ENCODE results near the gene ICAM1.
A peak's percentile ranks its signal among the peaks of the same experiment; 100 is the strongest.

DNA sequence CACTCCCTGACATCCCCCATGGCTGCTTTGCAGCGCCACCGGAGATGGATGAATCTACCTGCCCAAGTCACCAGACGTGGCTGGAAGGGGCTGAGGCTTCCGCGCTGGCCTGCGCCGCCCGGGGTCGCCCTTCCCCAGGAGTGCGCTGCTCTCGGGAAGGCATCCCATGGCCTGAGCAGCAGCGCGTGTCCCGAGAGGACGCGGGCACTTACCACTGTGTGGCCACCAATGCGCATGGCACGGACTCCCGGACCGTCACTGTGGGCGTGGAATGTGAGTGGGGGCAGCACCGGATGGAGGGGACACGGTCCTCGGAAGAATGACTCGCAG lies 23.4 kb downstream of the ICAM1 start:
- TF ChIP-seq, protein P1, sequence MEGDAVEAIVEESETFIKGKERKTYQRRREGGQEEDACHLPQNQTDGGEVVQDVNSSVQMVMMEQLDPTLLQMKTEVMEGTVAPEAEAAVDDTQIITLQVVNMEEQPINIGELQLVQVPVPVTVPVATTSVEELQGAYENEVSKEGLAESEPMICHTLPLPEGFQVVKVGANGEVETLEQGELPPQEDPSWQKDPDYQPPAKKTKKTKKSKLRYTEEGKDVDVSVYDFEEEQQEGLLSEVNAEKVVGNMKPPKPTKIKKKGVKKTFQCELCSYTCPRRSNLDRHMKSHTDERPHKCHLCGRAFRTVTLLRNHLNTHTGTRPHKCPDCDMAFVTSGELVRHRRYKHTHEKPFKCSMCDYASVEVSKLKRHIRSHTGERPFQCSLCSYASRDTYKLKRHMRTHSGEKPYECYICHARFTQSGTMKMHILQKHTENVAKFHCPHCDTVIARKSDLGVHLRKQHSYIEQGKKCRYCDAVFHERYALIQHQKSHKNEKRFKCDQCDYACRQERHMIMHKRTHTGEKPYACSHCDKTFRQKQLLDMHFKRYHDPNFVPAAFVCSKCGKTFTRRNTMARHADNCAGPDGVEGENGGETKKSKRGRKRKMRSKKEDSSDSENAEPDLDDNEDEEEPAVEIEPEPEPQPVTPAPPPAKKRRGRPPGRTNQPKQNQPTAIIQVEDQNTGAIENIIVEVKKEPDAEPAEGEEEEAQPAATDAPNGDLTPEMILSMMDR (IDR thresholded peaks at IDR 0.05) = peak; percentile 52
- peak; percentile 46 for TF ChIP-seq EZH2 (IDR thresholded peaks at IDR 0.05)

Data from neural progenitor cell (in vitro differentiated cells).